ENCODE measurements around the gene MPPED1. TPM values are rescaled to one million over a fixed set of nuclear protein-coding genes. Genes with fewer than 3 reads are reported as not detected.

Gene MPPED1
- total RNA-seq, 1 donor from 2014 or later: 0.18 TPM

DNA sequence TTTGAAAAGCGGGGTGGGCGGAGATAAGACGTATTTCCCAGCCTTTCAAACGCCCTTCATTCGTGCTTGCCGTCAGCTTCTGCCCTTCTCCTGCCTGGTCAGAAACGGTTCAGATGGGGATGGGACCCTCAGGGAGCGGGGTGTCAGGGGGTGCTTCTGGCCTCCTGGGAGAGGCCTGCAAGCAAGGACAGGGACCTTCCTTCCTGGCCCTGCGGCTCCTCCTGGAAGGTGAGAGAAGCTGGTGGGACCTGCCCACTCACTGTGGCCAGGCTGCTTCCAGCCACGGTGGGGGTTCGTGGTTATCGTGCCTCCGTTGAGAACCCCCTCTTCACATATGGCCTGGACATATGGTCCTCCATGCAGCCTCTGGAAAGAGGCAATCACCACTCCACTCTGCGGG, 104.6 kb downstream of the MPPED1 start:
- no peaks in the 10 kb centered on the region for H3K9me3 Mint-ChIP-seq (ENCODE audit: unreplicated experiment)
- no peak overlapping the region for H3K4me3 Mint-ChIP-seq (ENCODE audit: unreplicated experiment)
- no peaks in the 10 kb centered on the region for H3K36me3 Mint-ChIP-seq (ENCODE audit: low read depth, unreplicated experiment)
- H3K27ac Mint-ChIP-seq (ENCODE audit: unreplicated experiment): no peak overlapping the region
- TF ChIP-seq, protein P1, sequence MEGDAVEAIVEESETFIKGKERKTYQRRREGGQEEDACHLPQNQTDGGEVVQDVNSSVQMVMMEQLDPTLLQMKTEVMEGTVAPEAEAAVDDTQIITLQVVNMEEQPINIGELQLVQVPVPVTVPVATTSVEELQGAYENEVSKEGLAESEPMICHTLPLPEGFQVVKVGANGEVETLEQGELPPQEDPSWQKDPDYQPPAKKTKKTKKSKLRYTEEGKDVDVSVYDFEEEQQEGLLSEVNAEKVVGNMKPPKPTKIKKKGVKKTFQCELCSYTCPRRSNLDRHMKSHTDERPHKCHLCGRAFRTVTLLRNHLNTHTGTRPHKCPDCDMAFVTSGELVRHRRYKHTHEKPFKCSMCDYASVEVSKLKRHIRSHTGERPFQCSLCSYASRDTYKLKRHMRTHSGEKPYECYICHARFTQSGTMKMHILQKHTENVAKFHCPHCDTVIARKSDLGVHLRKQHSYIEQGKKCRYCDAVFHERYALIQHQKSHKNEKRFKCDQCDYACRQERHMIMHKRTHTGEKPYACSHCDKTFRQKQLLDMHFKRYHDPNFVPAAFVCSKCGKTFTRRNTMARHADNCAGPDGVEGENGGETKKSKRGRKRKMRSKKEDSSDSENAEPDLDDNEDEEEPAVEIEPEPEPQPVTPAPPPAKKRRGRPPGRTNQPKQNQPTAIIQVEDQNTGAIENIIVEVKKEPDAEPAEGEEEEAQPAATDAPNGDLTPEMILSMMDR (IDR thresholded peaks at IDR 0.05; ENCODE audit: unreplicated experiment): no peak
- H3K4me1 Mint-ChIP-seq (ENCODE audit: unreplicated experiment): no peaks in the 10 kb centered on the region
- H3K27me3 Mint-ChIP-seq (ENCODE audit: unreplicated experiment): peaks cover 9% of the 10 kb centered on the region
- no peak for DNase-seq (ENCODE audit: low spot score)

DNA sequence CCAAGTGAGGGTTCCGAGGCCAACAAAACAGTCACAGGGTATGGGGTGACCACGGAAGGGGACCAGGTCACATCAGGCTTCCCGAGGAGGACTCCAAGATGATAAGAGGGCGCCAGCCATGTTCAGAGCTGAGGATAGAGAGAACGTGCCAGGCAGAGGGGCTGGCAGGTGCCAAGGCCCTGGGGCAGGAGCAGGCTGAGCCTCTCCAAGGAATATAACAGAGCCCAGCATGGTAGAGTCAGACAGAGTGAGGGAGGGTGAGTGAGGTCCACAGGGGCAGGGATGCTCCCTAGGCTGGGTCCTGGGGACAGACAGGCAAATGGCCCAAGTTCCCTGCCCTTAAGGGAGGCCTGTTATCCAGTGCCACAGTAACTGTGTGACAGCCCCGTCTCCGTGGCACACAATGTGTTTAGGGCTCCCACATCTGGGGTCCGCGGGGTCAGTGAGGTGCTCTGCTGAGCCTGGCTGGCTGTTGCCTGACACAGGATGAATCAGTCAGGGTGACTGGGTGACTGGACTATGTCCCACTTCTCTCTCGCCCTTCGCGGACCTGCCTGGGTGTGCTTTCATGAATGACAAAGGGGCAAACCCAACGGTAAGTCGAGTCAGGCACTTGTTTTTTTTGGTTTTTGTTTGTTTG, 105.3 kb downstream of the MPPED1 start:
- H3K27me3 Mint-ChIP-seq (ENCODE audit: unreplicated experiment): peaks cover 9% of the 10 kb centered on the region
- H3K36me3 Mint-ChIP-seq (ENCODE audit: low read depth, unreplicated experiment): no peaks in the 10 kb centered on the region
- no peak overlapping the region for H3K27ac Mint-ChIP-seq (ENCODE audit: unreplicated experiment)
- H3K4me1 Mint-ChIP-seq (ENCODE audit: unreplicated experiment): no peaks in the 10 kb centered on the region
- no peak overlapping the region for H3K4me3 Mint-ChIP-seq (ENCODE audit: unreplicated experiment)
- DNase-seq (ENCODE audit: low spot score): no peak
- no peaks in the 10 kb centered on the region for H3K9me3 Mint-ChIP-seq (ENCODE audit: unreplicated experiment)
- TF ChIP-seq, protein P1 (IDR thresholded peaks at IDR 0.05; ENCODE audit: unreplicated experiment): no peak

DNA sequence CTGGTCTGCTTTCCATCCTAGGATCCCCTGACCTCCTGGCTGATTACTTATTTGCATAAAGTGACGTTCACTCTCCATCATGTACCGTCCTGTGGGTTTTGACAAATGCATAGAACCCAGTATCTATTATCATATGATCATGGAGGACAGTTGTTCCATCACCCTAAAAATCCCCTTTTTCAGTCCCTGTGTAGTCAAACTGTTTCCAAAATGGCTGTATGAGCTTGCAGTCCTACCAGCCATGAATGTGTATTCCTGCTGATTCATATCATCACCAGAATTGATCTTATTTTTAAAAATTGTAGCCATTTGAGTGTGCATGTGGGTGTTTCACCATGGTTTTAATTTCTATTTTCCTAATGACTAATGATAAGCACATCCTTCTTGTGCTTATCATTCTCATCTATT, 108.8 kb downstream of the MPPED1 start:
- Mint-ChIP-seq H3K4me1 (ENCODE audit: unreplicated experiment) (no peaks in the 10 kb centered on the region), H3K9me3 (ENCODE audit: unreplicated experiment) (no peaks in the 10 kb centered on the region), H3K4me3 (ENCODE audit: unreplicated experiment) (no peak overlapping the region), H3K36me3 (ENCODE audit: low read depth, unreplicated experiment) (no peaks in the 10 kb centered on the region), H3K27ac (ENCODE audit: unreplicated experiment) (no peak overlapping the region), H3K27me3 (ENCODE audit: unreplicated experiment) (peaks cover 1% of the 10 kb centered on the region)
- TF ChIP-seq, protein P1 (IDR thresholded peaks at IDR 0.05; ENCODE audit: unreplicated experiment): no peak
- DNase-seq (ENCODE audit: low spot score): no peak

DNA sequence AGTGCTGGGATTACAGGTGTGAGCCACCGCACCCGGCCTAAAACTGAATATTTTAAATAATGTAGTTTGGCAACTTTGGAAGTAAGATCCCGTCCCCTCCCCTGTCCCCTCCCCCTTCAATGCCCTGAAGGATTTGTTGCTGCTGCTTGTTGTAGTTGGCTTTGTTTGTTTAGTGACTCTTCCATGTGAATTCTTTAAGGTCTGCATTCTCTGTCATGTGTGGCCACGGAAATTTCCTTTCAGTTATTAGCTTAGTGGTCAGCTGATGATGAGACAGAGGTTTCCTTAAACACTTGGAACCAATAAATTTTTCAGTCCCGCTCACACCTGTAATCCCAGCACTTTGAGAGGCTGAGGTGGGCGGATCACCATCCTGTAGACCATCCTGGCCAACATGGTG, 109.9 kb downstream of the MPPED1 start:
- H3K4me3 Mint-ChIP-seq (ENCODE audit: unreplicated experiment): no peak overlapping the region

DNA sequence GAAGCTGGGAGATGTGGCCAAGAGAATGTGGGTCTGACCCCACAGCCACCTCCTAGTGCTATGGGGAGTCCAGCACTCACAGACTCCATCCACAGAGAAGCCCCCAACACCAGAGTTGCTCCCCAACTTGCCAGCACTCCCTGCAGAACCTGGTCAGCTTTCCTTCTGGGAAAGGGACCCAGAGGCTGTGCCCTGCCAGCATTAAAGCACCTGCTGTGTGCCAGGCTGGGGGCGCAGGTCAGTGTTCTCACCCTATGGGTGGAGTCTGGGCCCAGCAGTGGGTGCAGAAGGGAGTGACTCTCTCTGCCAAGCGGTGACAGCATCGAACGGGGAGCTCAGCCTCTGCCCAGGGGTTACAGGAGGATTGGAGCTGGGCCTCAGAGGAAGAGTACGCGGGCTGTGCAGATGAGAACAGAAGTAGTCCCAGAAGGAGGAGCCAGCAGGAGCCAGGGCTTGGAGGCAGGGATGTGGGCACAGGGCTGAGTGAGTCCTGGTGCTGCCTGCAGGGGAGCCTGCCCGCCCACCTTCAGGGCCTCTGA, 114.4 kb downstream of the MPPED1 start:
- Mint-ChIP-seq H3K36me3 (ENCODE audit: low read depth, unreplicated experiment) (no peaks in the 10 kb centered on the region), H3K27me3 (ENCODE audit: unreplicated experiment) (peaks cover 2% of the 10 kb centered on the region), H3K4me3 (ENCODE audit: unreplicated experiment) (no peak overlapping the region), H3K4me1 (ENCODE audit: unreplicated experiment) (no peaks in the 10 kb centered on the region), H3K9me3 (ENCODE audit: unreplicated experiment) (no peaks in the 10 kb centered on the region), H3K27ac (ENCODE audit: unreplicated experiment) (no peak overlapping the region)
- no peak for DNase-seq (ENCODE audit: low spot score)
- TF ChIP-seq, protein P1 (IDR thresholded peaks at IDR 0.05; ENCODE audit: unreplicated experiment): no peak

More for the DNA sequence above, 109.9 kb downstream of the MPPED1 start:
- no peak for DNase-seq (ENCODE audit: low spot score)
- Mint-ChIP-seq H3K27ac (ENCODE audit: unreplicated experiment) (no peak overlapping the region), H3K27me3 (ENCODE audit: unreplicated experiment) (peaks cover 3% of the 10 kb centered on the region), H3K9me3 (ENCODE audit: unreplicated experiment) (no peaks in the 10 kb centered on the region), H3K4me1 (ENCODE audit: unreplicated experiment) (no peaks in the 10 kb centered on the region), H3K36me3 (ENCODE audit: low read depth, unreplicated experiment) (no peaks in the 10 kb centered on the region)
- TF ChIP-seq, protein P1 (IDR thresholded peaks at IDR 0.05; ENCODE audit: unreplicated experiment): no peak

Measured in endothelial cell (in vitro differentiated cells).